ENCODE measurements around the gene CASP10.
"Not testable (repeated sequence)": the region's sequence is repeated elsewhere in the genome, so short reads cannot be mapped to it uniquely, and the experiment has no call there.

CASP10 gene

GRCh38 chr2:201235860-201236811, 53.2 kb downstream of the CASP10 start:
- peak; percentile 55 for DNase-seq

- DNase-seq: no peak
Measured at GRCh38 chr2:201237486-201238123, 54.7 kb downstream of the CASP10 start.

GRCh38 chr2:201239167-201239935, 56.4 kb downstream of the CASP10 start:
- not testable (repeated sequence) for DNase-seq

- no peak for DNase-seq
Measured at GRCh38 chr2:201242571-201243277, 59.8 kb downstream of the CASP10 start.

- no peak for DNase-seq
Measured at GRCh38 chr2:201244829-201245228, 61.9 kb downstream of the CASP10 start.

- DNase-seq: no peak
Measured at GRCh38 chr2:201246280-201246679, 63.3 kb downstream of the CASP10 start.

- no peak for DNase-seq
Measured at GRCh38 chr2:201248288-201248844, 65.4 kb downstream of the CASP10 start.

- DNase-seq: no peak
Measured at GRCh38 chr2:201249889-201250288, 66.9 kb downstream of the CASP10 start.

GRCh38 chr2:201250741-201251140, 67.8 kb downstream of the CASP10 start:
- DNase-seq: no peak

- no peak for DNase-seq
Measured at GRCh38 chr2:201254081-201254730, 71.3 kb downstream of the CASP10 start.

- no peak for DNase-seq
Measured at GRCh38 chr2:201255408-201256033, 72.6 kb downstream of the CASP10 start.

GRCh38 chr2:201256082-201256481, 73.1 kb downstream of the CASP10 start:
- DNase-seq: no peak

GRCh38 chr2:201257381-201257955, 74.5 kb downstream of the CASP10 start:
- no peak for DNase-seq

- DNase-seq: peak; percentile 7
Measured at GRCh38 chr2:201257956-201258665, 75.2 kb downstream of the CASP10 start.

- no peak for DNase-seq
Measured at GRCh38 chr2:201258666-201259615, 76.0 kb downstream of the CASP10 start.

- no peak for DNase-seq
Measured at GRCh38 chr2:201260302-201260800, 77.4 kb downstream of the CASP10 start, which contains the start of gene CASP8. Gene CASP8, plus strand, starts transcription at chr2:201260536. Its CDS starts 5,951 bp downstream, at chr2:201266487.

GRCh38 chr2:201261471-201261870, 78.5 kb downstream of the CASP10 start:
- DNase-seq: no peak

- DNase-seq: no peak
Measured at GRCh38 chr2:201261906-201262305, 79.0 kb downstream of the CASP10 start.

GRCh38 chr2:201262718-201263117, 79.8 kb downstream of the CASP10 start:
- DNase-seq: no peak
